Right cardiac atrium (tissue), 5 donors: Measurements from ENCODE around the gene TTBK2. TPM values are rescaled to one million over a fixed set of nuclear protein-coding genes. Genes with fewer than 3 reads are reported as not detected.

Source experiments
- ATAC-seq, 2 donors: fragments of 200-7000 bp; cut with Tn5 transposase; one replicate each; pipeline versions ENCODE4 v1.8.0 to v1.9.1; 2020; ENCODE audit warnings: moderate library complexity in 2 of 2, mild to moderate bottlenecking in 1 of 2
- DNase-seq, 3 donors: peaks; one replicate each; pipeline ENCODE4 v3.0.0-alpha.2; 2020
- H3K27ac ChIP-seq: one replicate; pipeline ENCODE4 v1.5.1; 2013; ENCODE audit warnings: mild to moderate bottlenecking, low read length, control low read depth, moderate library complexity
- H3K27me3 ChIP-seq: one replicate; pipeline ENCODE4 v1.6.1; 2013; ENCODE audit not compliant: control insufficient read depth, insufficient read depth
- H3K4me1 ChIP-seq: one replicate; pipeline ENCODE4 v1.6.1; 2013; ENCODE audit warnings: low read length; ENCODE audit not compliant: control insufficient read depth, insufficient read depth
- H3K4me3 ChIP-seq: one replicate; pipeline ENCODE4 v1.5.1; 2013; ENCODE audit warnings: low read length, control low read depth
- H3K9me3 ChIP-seq: one replicate; pipeline ENCODE4 v1.6.1; 2013; ENCODE audit warnings: low read length; ENCODE audit not compliant: control insufficient read depth
- WGBS: extraction: QIAGEN DNeasy Blood & Tissue Kit; methylation state at CpG from one replicate; pipeline ENCODE4 v1.1.7; 2013; 5-methylcytosine and 5-hydroxymethylcytosine counted together
- intact Hi-C, 4 donors: fragments of 100-400 bp; cut with DNase I; formaldehyde crosslinking; loops; one replicate each; pipeline versions ENCODE4 v1.11.0 to v1.14.0; 2022 to 2023
- polyA plus RNA-seq: library from polyadenylated mRNA; stranded (reverse); fragments of 200-250 nt; gene quantifications from one replicate; pipeline ENCODE4 v1.2.3, GENCODE V29; 2013
- total RNA-seq, 4 donors: library from RNA; stranded (reverse); fragmentation: NEBNext Ultra II Directional; extraction: Animal tissue kit (Norgen Biotek cat#: 25700); gene quantifications; one replicate each; pipeline ENCODE4 v1.2.1, GENCODE V29; 2021
- donor health status: healthy with polysubstance abuse.
- donor health status: DM: no; HTN: yes; CAD: no.
- donor health status: DM: no; HTN: no; CAD: no.
- donor health status: DM: no; HTN: yes; CAD: no; lungs with severe emphysema.
- donor health status: DM: yes; HTN: yes; CAD: no.

Gene TTBK2
- total and polyA plus RNA-seq, 5 donors = 7.9 to 38.6 (median 29.1) TPM

GRCh38 chr15:42858999-42859789, 61.4 kb downstream of the TTBK2 start:
- ATAC-seq (peak; percentile 62 to 74), DNase-seq (no peak)
- 81% methylated on average over 2 of the region's 2 CpGs for WGBS
- no peaks in the 10 kb centered on the region for H3K9me3 ChIP-seq
- no peaks in the 10 kb centered on the region for H3K27me3 ChIP-seq
- no peak overlapping the region for H3K4me3 ChIP-seq
- H3K4me1 ChIP-seq = peaks cover 3% of the 10 kb centered on the region
- peak overlapping the region; percentile 95 for H3K27ac ChIP-seq
- intact Hi-C loops = no loop called here

GRCh38 chr15:42858540-42858939, 62.0 kb downstream of the TTBK2 start:
- 61% methylated on average over 2 of the region's 2 CpGs for WGBS
- H3K9me3 ChIP-seq = no peaks in the 10 kb centered on the region
- DNase-seq = no peak
- ATAC-seq = no peak
- intact Hi-C loops = no loop called here
- H3K4me3 ChIP-seq = no peak overlapping the region
- H3K27ac ChIP-seq = peak overlapping the region; percentile 78
- H3K27me3 ChIP-seq = no peaks in the 10 kb centered on the region
- H3K4me1 ChIP-seq = peaks cover 3% of the 10 kb centered on the region

GRCh38 chr15:42854576-42854975, 66.0 kb downstream of the TTBK2 start:
- no peak for ATAC-seq

GRCh38 chr15:42849836-42850235, 70.7 kb downstream of the TTBK2 start:
- ATAC-seq (no peak), DNase-seq (no peak)
- Histone ChIP-seq H3K9me3 (no peaks in the 10 kb centered on the region), H3K4me1 (no peaks in the 10 kb centered on the region), H3K4me3 (no peak overlapping the region), H3K27me3 (no peaks in the 10 kb centered on the region), H3K27ac (no peak overlapping the region)
- 78% methylated on average over 2 of the region's 2 CpGs for WGBS
- intact Hi-C loops = no loop called here

More at GRCh38 chr15:42854576-42854975, 66.0 kb downstream of the TTBK2 start:
- Histone ChIP-seq H3K4me3 (no peak overlapping the region), H3K9me3 (no peaks in the 10 kb centered on the region), H3K27ac (no peak overlapping the region), H3K4me1 (peaks cover 3% of the 10 kb centered on the region), H3K27me3 (no peaks in the 10 kb centered on the region)
- DNase-seq = no peak
- intact Hi-C loops = no loop called here
- 99% methylated on average over 3 of the region's 3 CpGs for WGBS

DNA sequence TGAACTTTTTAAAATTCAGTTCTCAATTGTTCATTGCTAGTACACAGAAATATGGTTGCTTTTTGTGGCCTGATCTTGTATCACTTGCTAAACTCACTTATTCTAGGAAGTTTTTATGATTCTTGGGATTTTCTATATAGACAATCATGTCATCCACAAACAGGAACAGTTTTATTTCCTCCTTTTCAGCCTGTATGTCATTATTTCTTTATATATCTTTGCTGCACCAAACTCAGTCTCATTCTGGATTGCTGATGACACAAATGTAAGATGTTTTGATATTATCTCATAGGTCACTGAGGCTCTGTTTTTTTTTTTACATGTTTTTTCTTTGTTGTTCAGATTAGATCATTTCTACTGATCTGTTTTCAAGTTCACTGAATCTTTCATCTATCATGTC, 71.7 kb downstream of the TTBK2 start:
- Histone ChIP-seq H3K27me3 (no peaks in the 10 kb centered on the region), H3K27ac (no peak overlapping the region), H3K9me3 (no peaks in the 10 kb centered on the region), H3K4me3 (no peak overlapping the region), H3K4me1 (no peaks in the 10 kb centered on the region)
- no peak for DNase-seq
- intact Hi-C loops = no loop called here
- no peak for ATAC-seq

DNA sequence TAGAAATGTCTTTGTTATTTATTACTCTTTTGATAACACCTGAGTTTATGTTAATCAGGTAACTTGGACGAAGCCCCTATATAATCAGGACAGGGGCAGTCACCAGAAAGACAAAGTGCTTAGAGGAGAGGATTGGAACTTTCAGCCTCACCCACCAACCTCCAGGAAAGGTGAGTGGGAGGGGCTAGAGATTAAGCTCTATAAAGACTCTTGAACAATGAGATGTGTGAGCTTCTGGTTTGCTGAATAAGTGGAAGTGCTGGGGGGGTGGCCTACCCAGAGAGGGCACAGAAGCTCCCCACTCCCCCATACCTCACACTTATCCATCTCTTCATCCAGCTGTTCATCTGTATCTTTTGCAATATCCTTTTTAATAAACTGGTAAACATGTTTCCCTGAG, 73.9 kb downstream of the TTBK2 start:
- H3K9me3 ChIP-seq = no peaks in the 10 kb centered on the region
- H3K27me3 ChIP-seq = no peaks in the 10 kb centered on the region
- intact Hi-C loops = no loop called here
- no peak for DNase-seq
- no peak overlapping the region for H3K27ac ChIP-seq
- WGBS = 94% methylated on average over 1 of the region's 1 CpG
- H3K4me3 ChIP-seq = no peak overlapping the region
- no peaks in the 10 kb centered on the region for H3K4me1 ChIP-seq
- ATAC-seq = no peak

- Histone ChIP-seq H3K9me3 (no peaks in the 10 kb centered on the region), H3K4me1 (no peaks in the 10 kb centered on the region), H3K27me3 (no peaks in the 10 kb centered on the region), H3K27ac (no peak overlapping the region), H3K4me3 (no peak overlapping the region)
- DNase-seq (no peak), ATAC-seq (no peak)
- 96% methylated on average over 5 of the region's 5 CpGs for WGBS
- intact Hi-C loops = no loop called here
Measured at GRCh38 chr15:42845581-42845980, 75.0 kb downstream of the TTBK2 start.

- H3K27ac ChIP-seq = no peak overlapping the region
- DNase-seq (no peak), ATAC-seq (no peak)
- H3K4me1 ChIP-seq = no peaks in the 10 kb centered on the region
- intact Hi-C loops = no loop called here
- no peaks in the 10 kb centered on the region for H3K27me3 ChIP-seq
- H3K9me3 ChIP-seq = no peaks in the 10 kb centered on the region
- no peak overlapping the region for H3K4me3 ChIP-seq
- WGBS = 97% methylated on average over 4 of the region's 4 CpGs
Measured at GRCh38 chr15:42843699-42844098, 76.9 kb downstream of the TTBK2 start.

- Histone ChIP-seq H3K27ac (no peak overlapping the region), H3K9me3 (no peaks in the 10 kb centered on the region), H3K4me1 (no peaks in the 10 kb centered on the region), H3K27me3 (no peaks in the 10 kb centered on the region), H3K4me3 (no peak overlapping the region)
- no peak for ATAC-seq
- 90% methylated on average over 1 of the region's 1 CpG for WGBS
- intact Hi-C loops = no loop called here
- no peak for DNase-seq
Measured at GRCh38 chr15:42836251-42836650, 84.3 kb downstream of the TTBK2 start.

GRCh38 chr15:42832576-42832975, 88.0 kb downstream of the TTBK2 start:
- Histone ChIP-seq H3K4me1 (no peaks in the 10 kb centered on the region), H3K4me3 (no peak overlapping the region), H3K9me3 (no peaks in the 10 kb centered on the region), H3K27me3 (no peaks in the 10 kb centered on the region), H3K27ac (no peak overlapping the region)
- WGBS = 93% methylated on average over 5 of the region's 5 CpGs
- DNase-seq = no peak
- intact Hi-C loops = no loop called here
- no peak for ATAC-seq

DNA sequence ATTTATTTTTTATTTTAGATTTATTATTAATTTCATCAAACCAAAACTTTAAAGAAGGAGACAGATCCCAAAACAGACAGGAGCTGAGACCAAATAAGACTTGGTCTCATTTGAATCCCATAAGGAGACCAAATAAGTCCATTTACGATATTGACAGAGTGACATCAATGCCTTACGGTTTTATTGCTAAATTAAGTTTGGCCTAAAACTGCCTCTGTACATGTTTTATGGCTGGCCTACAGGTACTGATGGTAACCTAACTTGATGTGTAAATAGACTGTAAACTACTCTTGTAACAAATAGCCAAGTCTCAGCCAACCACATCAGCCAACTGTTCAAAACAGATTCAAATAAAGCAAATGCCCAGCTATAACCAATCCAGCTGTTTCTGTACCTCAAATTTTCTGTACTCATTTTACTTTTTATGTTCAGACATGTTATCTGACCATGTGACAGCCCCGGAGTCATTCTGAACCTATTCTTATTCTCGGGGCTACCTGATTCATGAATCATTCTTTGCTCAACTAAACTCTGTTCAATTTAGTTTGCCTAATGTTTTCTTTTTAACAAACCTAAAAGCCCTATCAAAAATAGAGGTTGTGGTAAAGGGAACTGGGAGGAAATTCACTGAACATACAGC, 94.2 kb downstream of the TTBK2 start:
- H3K9me3 ChIP-seq = no peaks in the 10 kb centered on the region
- H3K27ac ChIP-seq = no peak overlapping the region
- ATAC-seq = no peak
- WGBS = 97% methylated on average over 4 of the region's 4 CpGs
- DNase-seq = no peak
- H3K4me1 ChIP-seq = no peaks in the 10 kb centered on the region
- H3K4me3 ChIP-seq = no peak overlapping the region
- H3K27me3 ChIP-seq = no peaks in the 10 kb centered on the region
- intact Hi-C loops = no loop called here
